K562 (cell line): Measurements from ENCODE around the gene NELL1. TPM values are rescaled to one million over a fixed set of nuclear protein-coding genes. Genes with fewer than 3 reads are reported as not detected.

Source experiments
- ATAC-seq: fragments of 200-7000 bp; cut with Tn5 transposase; 3 replicates; pipeline ENCODE4 v1.9.1; 2020; ENCODE audit warnings: moderate library complexity
- BruUV-seq: library from RNA; stranded (reverse); fragments of 400-500 nt; replicated peaks from 2 replicates; lab custom pipeline; 2021; lab: Mats Ljungman, UMichigan
- CTCF ChIA-PET: fragments of 300-600 bp; formaldehyde crosslinking; extraction: SDS; loops from one replicate; lab custom pipeline; 2021; ENCODE audit warnings: low intra/inter-chr PET ratio; lab: Yijun Ruan, JAX
- POLR2A ChIA-PET: fragments of 300-600, 350-650 bp; sonication (Branson Sonifier 250); formaldehyde crosslinking; extraction: SDS; loops from one replicate; lab custom pipeline; 2021; ENCODE audit warnings: antibody characterized with exemption, inconsistent platforms; lab: Yijun Ruan, JAX
- DNase-seq, 4 experiments: peaks; one replicate each; pipeline versions ENCODE4 v3.0.0 to v3.0.0-alpha.2; 2011 to 2018; ENCODE audit warnings: low spot score in 3 of 4, mixed read lengths in 3 of 4; ENCODE audit errors: extremely low read depth in 1 of 4
- FAIRE-seq: peaks from 2 replicates; lab custom pipeline; 2011; peaks lifted over from hg19 to GRCh38; lab: Jason Lieb, UNC
- H2AFZ ChIP-seq: 2 replicates; pipeline ENCODE4 v1.6.0; 2011; ENCODE audit warnings: low read depth, low read length, control low read depth, inconsistent platforms
- H3K27ac ChIP-seq: fragments of 200-600 bp; 3 replicates; pipeline ENCODE4 v1.8.0; 2011; ENCODE audit warnings: low read depth, mild to moderate bottlenecking, control low read depth, inconsistent platforms, low read length, moderate library complexity, mixed read lengths; ENCODE audit errors: extremely low read depth
- H3K27me3 ChIP-seq, 2 experiments: fragments of 300-600 bp in 1 of 2; 2 replicates in 1 of 2; 3 replicates in 1 of 2; pipeline versions ENCODE4 v1.6.0 to v1.8.0; 2011; ENCODE audit warnings: inconsistent platforms in 2 of 2, low read length in 2 of 2, mild to moderate bottlenecking in 1 of 2, mixed read lengths in 1 of 2, moderate library complexity in 1 of 2; ENCODE audit not compliant: control insufficient read depth in 2 of 2, insufficient read depth in 2 of 2
- H3K36me3 ChIP-seq: fragments of 300-600 bp; 3 replicates; pipeline ENCODE4 v1.8.0; 2011; ENCODE audit warnings: mild to moderate bottlenecking, low read length, inconsistent platforms; ENCODE audit not compliant: control insufficient read depth, insufficient read depth
- H3K4me1 ChIP-seq, 2 experiments: fragments of 200-600 bp in 1 of 2; replicated peaks in 1 of 2; 2 replicates in 1 of 2; 3 replicates in 1 of 2; pipeline versions ENCODE4 v1.5.1 to v1.8.0; 2011; ENCODE audit warnings: inconsistent platforms in 2 of 2, low read length in 2 of 2, mild to moderate bottlenecking in 1 of 2, mixed read lengths in 1 of 2, moderate library complexity in 1 of 2; ENCODE audit not compliant: control insufficient read depth in 2 of 2, insufficient read depth in 2 of 2
- H3K4me2 ChIP-seq: 2 replicates; pipeline ENCODE4 v1.6.1; 2011; ENCODE audit warnings: low read length, control low read depth, inconsistent platforms, mixed read lengths; ENCODE audit not compliant: insufficient read depth
- H3K4me3 ChIP-seq: fragments of 200-600 bp; sonication (generic), shearing (Covaris generic); 2 replicates; pipeline ENCODE4 v1.5.1; 2016; ENCODE audit warnings: control low read depth, inconsistent platforms
- H3K79me2 ChIP-seq: fragments of 200-600 bp; 3 replicates; pipeline ENCODE4 v1.8.0; 2011; ENCODE audit warnings: low read length, inconsistent platforms; ENCODE audit not compliant: control insufficient read depth, insufficient read depth
- H3K9ac ChIP-seq, 2 experiments: 2 replicates each; pipeline versions ENCODE4 v1.6.0 to v1.6.1; 2011; ENCODE audit warnings: low read depth in 2 of 2, low read length in 2 of 2, control low read depth in 1 of 2, inconsistent platforms in 1 of 2, mild to moderate bottlenecking in 1 of 2, mixed read lengths in 1 of 2; ENCODE audit not compliant: insufficient read depth in 1 of 2
- H3K9me1 ChIP-seq: one replicate; pipeline ENCODE4 v1.6.0; 2011; ENCODE audit warnings: inconsistent platforms, mild to moderate bottlenecking, low read length, moderate library complexity; ENCODE audit not compliant: control insufficient read depth, insufficient read depth
- H3K9me3 ChIP-seq: replicated peaks from 2 replicates; pipeline ENCODE4 v1.5.1; 2011; ENCODE audit warnings: low read depth, low read length, inconsistent platforms; ENCODE audit not compliant: control insufficient read depth, insufficient read depth
- H4K20me1 ChIP-seq: replicated peaks from 2 replicates; pipeline ENCODE4 v1.6.1; 2011; ENCODE audit warnings: low read length, inconsistent platforms, mixed read lengths; ENCODE audit not compliant: control insufficient read depth, insufficient read depth
- ELF2 ChIP-seq: fragments of 250-450 bp; sonication (Bioruptor Pico); IDR thresholded peaks from 2 replicates; pipeline ENCODE4 v1.5.0; 2021; ENCODE audit warnings: mild to moderate bottlenecking
- LEF1 ChIP-seq: fragments of 450-650 bp; IDR thresholded peaks from 2 replicates; pipeline ENCODE4 v1.6.1; 2016; ENCODE audit warnings: mild to moderate bottlenecking
- TFE3 ChIP-seq: fragments of 450-650 bp; formaldehyde crosslinking; IDR thresholded peaks from 2 replicates; pipeline ENCODE4 v1.4.0; 2020; ENCODE audit warnings: mild to moderate bottlenecking, mixed read lengths
- ZBTB12 ChIP-seq: fragments of 250-450 bp; sonication (Bioruptor Pico); IDR thresholded peaks from 2 replicates; pipeline ENCODE4 v1.4.0; 2020
- ZBTB40 ChIP-seq, 2 experiments: fragments of 450-650 bp in 1 of 2; sonication (generic) in 1 of 2; formaldehyde crosslinking in 1 of 2; IDR thresholded peaks; 2 replicates each; pipeline versions ENCODE4 v1.7.1 to v1.9.0; 2016 to 2022; ENCODE audit warnings: inconsistent platforms in 1 of 2, mild to moderate bottlenecking in 1 of 2, missing genetic modification reagents in 1 of 2
- WGBS: fragments of 100-300 bp; shearing (Covaris generic); methylation state at CpG from one replicate; pipeline ENCODE4 v1.1.6; 2016; ENCODE audit warnings: low coverage, mixed read lengths; ENCODE audit not compliant: insufficient coverage; ENCODE audit errors: missing lambda C conversion rate; 5-methylcytosine and 5-hydroxymethylcytosine counted together
- in situ Hi-C: fragments of 300-500 bp; cut with MboI; formaldehyde crosslinking; loops from 4 replicates; pipeline ENCODE4 v1.15.0; 2018; ENCODE audit warnings: inconsistent platforms, mixed read lengths
- intact Hi-C: fragments of 100-400 bp; cut with micrococcal nuclease; formaldehyde crosslinking; loops from 2 replicates; pipeline ENCODE4 v1.14.2; 2022
- polyA plus RNA-seq, 8 experiments: library from polyadenylated mRNA; depleted of rRNA in 4 of 8; stranded (reverse) in 5 of 8; unstranded in 3 of 8; fragments of >200 nt; fragmentation: Nextera tagmentation in 2 of 8; fragmentation: Illumina TruSeq in 1 of 8; extraction: Ambion mirVana in 2 of 8; extraction: Trizol in 1 of 8; gene quantifications; 2 replicates each; pipeline versions ENCODE4 v1.2.1 to v1.2.3, GENCODE V29; 2011 to 2014; ENCODE audit warnings: inconsistent platforms in 1 of 8, missing spikeins in 1 of 8
- total RNA-seq, 7 experiments: library from RNA; depleted of rRNA in 6 of 7; stranded (reverse); fragments of >200 nt in 6 of 7; fragmentation: Illumina TruSeq in 2 of 7; extraction: Trizol in 2 of 7; gene quantifications; 2 replicates each; pipeline versions ENCODE4 v1.2.1 to v1.2.3, GENCODE V29; 2011 to 2021; ENCODE audit warnings: low replicate concordance in 1 of 7

Gene NELL1
- total and polyA plus RNA-seq, 9 of the 15 experiments (the other 6 are each of a cell fraction or from before 2014, with no cell fraction given): not detected

GRCh38 chr11:21169639-21170038 lies 500.3 kb downstream of the NELL1 start:
- Histone ChIP-seq H4K20me1 (no peaks in the 10 kb centered on the region), H3K4me2 (no peak overlapping the region), H3K36me3 (no peaks in the 10 kb centered on the region), H3K4me3 (no peak overlapping the region), H3K79me2 (no peaks in the 10 kb centered on the region), H3K9me1 (no peaks in the 10 kb centered on the region), H3K9ac (no peak overlapping the region), H3K9me3 (no peaks in the 10 kb centered on the region), H2AFZ (no peak overlapping the region), H3K4me1 (no peaks in the 10 kb centered on the region), H3K27ac (no peak overlapping the region), H3K27me3 (no peaks in the 10 kb centered on the region)
- TF ChIP-seq LEF1: no peak
- TF ChIP-seq TFE3 (CRISPR knock-in tag): peak; percentile 42; the same call in 1 of the 2 replicates
- TF ChIP-seq ELF2 (CRISPR knock-in tag): no peak
- no peak for TF ChIP-seq ZBTB12
- TF ChIP-seq ZBTB40 (IDR thresholded peaks at IDR 0.05): no peak
- TF ChIP-seq ZBTB40 (CRISPR knock-in tag; IDR thresholded peaks at IDR 0.05): no peak
- intact Hi-C loops (no loop called here), in situ Hi-C loops (no loop called here)
- no TSS peak for BruUV-seq
- CTCF ChIA-PET: no interaction called here
- WGBS: 0% methylated on average over 8 of the region's 8 CpGs
- ATAC-seq (no peak), DNase-seq (no peak), FAIRE-seq (no peak)
- POLR2A ChIA-PET: no interaction called here
